ENCODE data around the gene KRTAP10-5. TPM values are rescaled to one million over a fixed set of nuclear protein-coding genes. Genes with fewer than 3 reads are reported as not detected.
"Not testable (repeated sequence)": the region's sequence is repeated elsewhere in the genome, so short reads cannot be mapped to it uniquely, and the experiment has no call there.

KRTAP10-5 gene
- total RNA-seq, 1 experiment from 2014 or later: not detected

- BruUV-seq (replicated peaks); ATAC-seq; POLR2A ChIA-PET; H3K9ac ChIP-seq (ENCODE audit: low read length); H2AFZ ChIP-seq (ENCODE audit: low read depth, low read length, poor library complexity, severe bottlenecking); H3K9me3 ChIP-seq (ENCODE audit: control insufficient read depth in 1 of 2, insufficient read depth in 1 of 2, low read depth in 1 of 2, low read length in 2 of 2); H3K4me1 ChIP-seq (ENCODE audit: control insufficient read depth in 1 of 2, insufficient read depth in 2 of 2, low read length in 2 of 2); H3K36me3 ChIP-seq (ENCODE audit: control insufficient read depth in 1 of 2, insufficient read depth in 2 of 2, low read length in 2 of 2); CTCF ChIA-PET; H3K9me2 ChIP-seq (ENCODE audit: insufficient read depth); RAD21 ChIA-PET (ENCODE audit: low non-redundant PET in 1 of 2, low total read pairs in 2 of 2, uncharacterized antibody in 2 of 2, unreplicated experiment in 2 of 2); H3K4me3 ChIP-seq (replicated peaks in 1 of 2; ENCODE audit: low read depth in 1 of 2, low read length in 2 of 2); H3K79me2 ChIP-seq (ENCODE audit: insufficient read depth, low read length); intact Hi-C loops (cut with micrococcal nuclease); DNase-seq (ENCODE audit: low read depth, low spot score); H4K20me1 ChIP-seq (ENCODE audit: insufficient read depth); H3K27ac ChIP-seq (ENCODE audit: low read depth, low read length); H3K4me2 ChIP-seq (ENCODE audit: low read length): not testable (repeated sequence)
- H3K27me3 ChIP-seq (ENCODE audit: insufficient read depth, low read length): peaks cover 11% of the 10 kb centered on the region; the same call in 1 of the 2 replicates
Measured at GRCh38 chr21:44600118-44600978, 19.9 kb upstream of the KRTAP10-5 start, which contains the start of gene KRTAP10-7. Gene KRTAP10-7 (plus strand): TSS chr21:44600597. CDS start chr21:44600622, 25 bp downstream.

- CTCF ChIA-PET: no interaction called here
- RAD21 ChIA-PET (ENCODE audit: low non-redundant PET in 1 of 2, low total read pairs in 2 of 2, uncharacterized antibody in 2 of 2, unreplicated experiment in 2 of 2): no interaction called here
- BruUV-seq (replicated peaks): no TSS peak
- Histone ChIP-seq H4K20me1 (ENCODE audit: insufficient read depth) (no peaks in the 10 kb centered on the region), H3K27me3 (ENCODE audit: insufficient read depth, low read length) (peaks cover 9% of the 10 kb centered on the region; the same call in 1 of the 2 replicates), H3K9me3 (ENCODE audit: control insufficient read depth in 1 of 2, insufficient read depth in 1 of 2, low read depth in 1 of 2, low read length in 2 of 2) (no peaks in the 10 kb centered on the region), H3K9ac (ENCODE audit: low read length) (no peak overlapping the region), H3K4me2 (ENCODE audit: low read length) (no peak overlapping the region), H3K36me3 (ENCODE audit: control insufficient read depth in 1 of 2, insufficient read depth in 2 of 2, low read length in 2 of 2) (no peaks in the 10 kb centered on the region), H3K4me1 (ENCODE audit: control insufficient read depth in 1 of 2, insufficient read depth in 2 of 2, low read length in 2 of 2) (peaks cover 0 to 3% of the 10 kb centered on the region in 2 experiments; a peak in 1 of 4 replicates), H2AFZ (ENCODE audit: low read depth, low read length, poor library complexity, severe bottlenecking) (no peak overlapping the region), H3K9me2 (ENCODE audit: insufficient read depth) (no peaks in the 10 kb centered on the region), H3K4me3 (replicated peaks in 1 of 2; ENCODE audit: low read depth in 1 of 2, low read length in 2 of 2) (no peak overlapping the region), H3K79me2 (ENCODE audit: insufficient read depth, low read length) (no peaks in the 10 kb centered on the region), H3K27ac (ENCODE audit: low read depth, low read length) (no peak overlapping the region)
- DNase-seq (ENCODE audit: low read depth, low spot score) (no peak), ATAC-seq (no peak)
- POLR2A ChIA-PET: no interaction called here
- intact Hi-C loops (cut with micrococcal nuclease): no loop called here
- TF ChIP-seq SP1 (IDR thresholded peaks at IDR 0.05; ENCODE audit: low read depth): no peak
- no peak for TF ChIP-seq REST (IDR thresholded peaks at IDR 0.05; ENCODE audit: low read depth)
- no peak for TF ChIP-seq POLR2AphosphoS5 (IDR thresholded peaks at IDR 0.05; ENCODE audit: low read depth, low read length)
- TF ChIP-seq MAX (IDR thresholded peaks at IDR 0.05): no peak
- no peak for TF ChIP-seq FOSL1 (IDR thresholded peaks at IDR 0.05; ENCODE audit: low read depth)
- no peak for TF ChIP-seq EZH2phosphoT487 (IDR thresholded peaks at IDR 0.05; ENCODE audit: borderline replicate concordance)
- TF ChIP-seq ELF1 (IDR thresholded peaks at IDR 0.05; ENCODE audit: borderline replicate concordance, low read depth): no peak
- TF ChIP-seq SRF (IDR thresholded peaks at IDR 0.05; ENCODE audit: low read depth): no peak
- no peak for TF ChIP-seq POLR2A (IDR thresholded peaks at IDR 0.05; ENCODE audit: borderline replicate concordance, extremely low read depth, insufficient read depth, insufficient read length)
- TF ChIP-seq CBX3 (IDR thresholded peaks at IDR 0.05; ENCODE audit: low read depth): no peak
- TF ChIP-seq ZNF274 (IDR thresholded peaks at IDR 0.05; ENCODE audit: low read depth, low read length): no peak
- no peak for TF ChIP-seq CTCF (IDR thresholded peaks at IDR 0.05 in 2 of 3, conservative IDR thresholded peaks at IDR 0.05 in 1 of 3; ENCODE audit: borderline replicate concordance in 1 of 3, insufficient read depth in 1 of 3, low read depth in 2 of 3, low read length in 2 of 3)
- TF ChIP-seq JUND (IDR thresholded peaks at IDR 0.05): no peak
Measured at GRCh38 chr21:44599264-44600029, 19.0 kb upstream of the KRTAP10-5 start.
